GM20431 (cell line): ENCODE data around the gene WIPF2.

Source experiments
- in situ Hi-C: fragments of 300-500 bp; cut with MseI, MboI; formaldehyde crosslinking; loops from one replicate; pipeline ENCODE4 v1.15.0; 2020; ENCODE audit warnings: low sequenced_read_pairs; ENCODE audit not compliant: unreplicated experiment

WIPF2 gene

GRCh38 chr17:40311575-40311974, 92.5 kb downstream of the WIPF2 start:
- in situ Hi-C loops, result no loop called here

- in situ Hi-C loops, result no loop called here
These were observed 93.1 kb downstream of the WIPF2 start for GRCh38 chr17:40312131-40312731.

GRCh38 chr17:40312893-40313667, 94.0 kb downstream of the WIPF2 start:
- in situ Hi-C loops, result no loop called here

GRCh38 chr17:40313668-40314583, 94.8 kb downstream of the WIPF2 start:
- in situ Hi-C loops, result no loop called here

GRCh38 chr17:40314584-40314956, 95.5 kb downstream of the WIPF2 start:
- in situ Hi-C loops, result no loop called here

GRCh38 chr17:40315206-40315605, 96.1 kb downstream of the WIPF2 start:
- in situ Hi-C loops, result no loop called here

- in situ Hi-C loops, result no loop called here
These were observed 96.8 kb downstream of the WIPF2 start for GRCh38 chr17:40315678-40316570.

GRCh38 chr17:40316571-40317344, 97.7 kb downstream of the WIPF2 start:
- in situ Hi-C loops, result no loop called here

DNA sequence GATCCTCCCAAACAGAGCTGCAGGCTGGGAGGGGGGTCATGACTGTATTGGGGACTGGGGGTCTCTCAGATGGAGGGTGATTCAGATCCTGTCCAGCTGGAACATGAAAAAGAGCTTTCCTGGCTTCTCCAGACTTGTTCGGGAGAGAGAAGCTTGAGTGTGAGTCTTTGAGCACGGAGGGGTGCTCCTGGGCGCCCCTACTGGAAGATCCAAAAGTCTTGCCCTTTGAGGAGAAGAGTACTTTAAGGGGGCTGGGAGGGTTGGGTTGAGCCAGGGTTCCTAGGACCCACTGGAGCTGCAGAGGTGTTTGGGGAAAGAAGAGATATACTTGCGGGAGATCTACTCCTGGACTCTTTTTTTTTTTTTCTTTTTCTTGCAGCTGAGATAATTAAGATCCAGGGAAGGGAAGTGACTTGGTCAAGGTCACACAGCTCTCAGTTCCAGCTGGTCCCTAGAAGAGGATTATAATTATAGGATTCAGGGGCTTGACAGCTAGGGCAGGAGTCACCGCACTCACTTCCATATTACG, 98.3 kb downstream of the WIPF2 start:
- in situ Hi-C loops, result no loop called here

GRCh38 chr17:40317880-40318829, 99.1 kb downstream of the WIPF2 start:
- in situ Hi-C loops, result no loop called here

GRCh38 chr17:40318830-40319391, 99.8 kb downstream of the WIPF2 start:
- in situ Hi-C loops, result no loop called here

- in situ Hi-C loops, result no loop called here
These were observed 100.8 kb downstream of the WIPF2 start for GRCh38 chr17:40319651-40320540.

DNA sequence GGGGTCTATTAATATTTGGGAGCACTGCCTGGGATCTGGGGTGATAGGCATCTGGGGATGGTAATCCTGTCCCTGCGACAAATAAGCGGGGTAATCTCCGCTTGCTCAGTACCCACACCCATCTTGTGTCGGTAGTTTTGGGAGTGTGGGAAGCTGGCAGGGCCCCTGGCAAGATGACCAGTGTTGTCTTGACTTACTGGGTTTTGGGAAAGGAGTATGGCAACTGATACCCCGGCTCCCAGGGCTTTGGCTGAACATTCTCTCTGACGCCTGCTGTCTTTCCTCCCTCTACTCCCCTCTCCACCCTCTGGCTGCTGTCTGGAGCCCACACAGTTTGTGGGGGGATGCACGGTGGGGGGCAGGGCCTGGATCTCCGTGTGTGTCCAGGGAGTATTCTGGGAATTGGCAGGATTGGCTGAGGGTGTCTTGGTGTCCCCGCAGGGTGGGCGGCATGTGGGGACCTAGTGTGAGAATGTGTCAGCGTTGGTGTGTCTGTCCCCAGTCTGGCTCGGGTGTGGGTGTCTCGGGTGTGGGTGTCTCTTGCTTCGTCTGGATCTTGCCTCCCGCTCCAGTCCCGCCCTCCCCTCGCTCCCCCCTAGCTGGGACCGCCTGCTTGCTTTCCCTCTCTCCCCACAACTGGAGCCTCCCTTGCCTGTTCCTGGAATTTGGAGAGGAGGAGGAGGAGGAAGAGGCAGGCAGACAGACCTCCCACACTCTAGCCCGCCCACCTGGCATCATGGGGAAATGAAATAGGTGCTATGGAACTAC, 101.8 kb downstream of the WIPF2 start:
- in situ Hi-C loops, result no loop called here

- in situ Hi-C loops, result no loop called here
These were observed 102.4 kb downstream of the WIPF2 start for GRCh38 chr17:40321524-40321929.

- in situ Hi-C loops, result no loop called here
These were observed 102.9 kb downstream of the WIPF2 start for GRCh38 chr17:40321961-40322357.
